GM19324 (cell line): ENCODE measurements around the gene DLST.
"Not testable (repeated sequence)": the region's sequence is repeated elsewhere in the genome, so short reads cannot be mapped to it uniquely, and the experiment has no call there.

Experiments used
- ATAC-seq: cut with Tn5 transposase; IDR thresholded peaks from one replicate; pipeline ENCODE4 v1.9.1; 2021; ENCODE audit warnings: mild to moderate bottlenecking, moderate library complexity; ENCODE audit not compliant: unreplicated experiment, low FRiP score

The DLST gene

GRCh38 chr14:74913986-74914573, 32.4 kb downstream of the DLST start:
- ATAC-seq, result no peak

GRCh38 chr14:74915426-74915825, 33.7 kb downstream of the DLST start:
- no peak for ATAC-seq

- ATAC-seq, result no peak
These were observed 34.1 kb downstream of the DLST start for GRCh38 chr14:74915826-74916225.

GRCh38 chr14:74917178-74917543, 35.4 kb downstream of the DLST start:
- ATAC-seq, result no peak

GRCh38 chr14:74917646-74918081, 35.9 kb downstream of the DLST start:
- ATAC-seq, result no peak

- no peak for ATAC-seq
These were observed 36.7 kb downstream of the DLST start for GRCh38 chr14:74918380-74918779.

- no peak for ATAC-seq
These were observed 37.9 kb downstream of the DLST start for GRCh38 chr14:74919421-74920165.

GRCh38 chr14:74920281-74920680, 38.6 kb downstream of the DLST start:
- ATAC-seq, result no peak

- ATAC-seq, result no peak
These were observed 39.4 kb downstream of the DLST start for GRCh38 chr14:74921053-74921620.

GRCh38 chr14:74921987-74922751, 40.5 kb downstream of the DLST start:
- no peak for ATAC-seq

GRCh38 chr14:74922752-74923401, 41.2 kb downstream of the DLST start, which contains the start of gene RPS6KL1:
RPS6KL1 (minus strand) TSS chr14:74923260; CDS start chr14:74921541, 1,719 bp downstream.
- ATAC-seq, result peak; percentile 85

- no peak for ATAC-seq
These were observed 42.3 kb downstream of the DLST start for GRCh38 chr14:74924061-74924460.

GRCh38 chr14:74927225-74927624, 45.5 kb downstream of the DLST start:
- ATAC-seq, result no peak

- no peak for ATAC-seq
These were observed 47.5 kb downstream of the DLST start for GRCh38 chr14:74929242-74929641.

- not testable (repeated sequence) for ATAC-seq
These were observed 50.0 kb downstream of the DLST start for GRCh38 chr14:74931744-74932143.

GRCh38 chr14:74932401-74932901, 50.7 kb downstream of the DLST start:
- no peak for ATAC-seq

- ATAC-seq, result not testable (repeated sequence)
These were observed 51.2 kb downstream of the DLST start for GRCh38 chr14:74932936-74933335.

GRCh38 chr14:74934041-74934440, 52.3 kb downstream of the DLST start:
- ATAC-seq, result no peak

GRCh38 chr14:74934476-74935359, 53.0 kb downstream of the DLST start:
- no peak for ATAC-seq

GRCh38 chr14:74935360-74935680, 53.6 kb downstream of the DLST start:
- ATAC-seq, result no peak
